GM12864 (cell line): ENCODE measurements around the gene KRTAP5-1.

Experiments used
- DNase-seq: peaks from one replicate; pipeline ENCODE4 v3.0.0-alpha.2; 2011; ENCODE audit warnings: low read depth
- H3K4me3 ChIP-seq: 2 replicates; pipeline ENCODE4 v1.5.1; 2011; ENCODE audit warnings: mild to moderate bottlenecking, low read depth, low read length, control low read depth
- TF ChIP-seq, protein P1 (sequence below): IDR thresholded peaks from 2 replicates; pipeline ENCODE4 v1.5.1; 2011; ENCODE audit warnings: low read depth, mild to moderate bottlenecking, moderate library complexity, low read length, control low read depth, inconsistent platforms; ENCODE audit errors: missing control alignments

KRTAP5-1 gene

DNA sequence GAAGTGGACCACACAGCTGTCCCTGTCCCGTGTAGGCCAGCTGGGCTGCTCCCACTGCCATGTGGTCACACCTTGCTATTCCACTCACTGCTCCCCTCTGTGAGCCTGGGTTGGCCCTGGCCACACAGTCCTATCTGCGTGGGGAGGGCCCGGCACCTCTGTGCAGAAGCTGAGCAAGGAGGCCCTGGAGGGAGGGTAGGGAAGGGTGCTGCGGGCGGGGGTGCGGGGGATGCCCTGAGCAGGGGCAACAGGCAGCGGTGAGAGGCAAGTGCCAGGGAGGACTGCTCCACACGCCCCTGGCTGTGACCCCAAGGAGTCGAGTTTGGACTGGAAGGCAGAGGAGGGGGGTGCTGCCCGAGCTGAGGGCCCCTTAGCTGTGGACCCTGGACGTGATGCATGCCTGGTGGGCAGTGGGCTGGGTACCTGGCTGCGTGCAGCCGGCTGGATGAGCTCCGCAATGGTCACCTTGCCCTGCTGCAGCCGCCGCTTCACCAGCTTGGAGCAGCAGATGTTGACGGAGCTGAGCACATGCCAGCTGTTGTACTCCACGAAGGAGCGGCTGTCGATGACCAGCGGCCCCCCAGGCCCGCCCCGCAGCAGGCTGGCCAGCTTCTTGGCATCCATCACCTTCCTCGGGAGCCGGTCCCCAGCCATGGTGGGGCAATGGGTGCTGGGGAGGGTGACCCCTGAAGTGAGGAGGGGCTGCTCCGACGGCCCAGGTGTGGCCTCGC lies 19.7 kb downstream of the KRTAP5-1 start:
- no peak for DNase-seq
- H3K4me3 ChIP-seq = no peak overlapping the region
- TF ChIP-seq, protein P1, sequence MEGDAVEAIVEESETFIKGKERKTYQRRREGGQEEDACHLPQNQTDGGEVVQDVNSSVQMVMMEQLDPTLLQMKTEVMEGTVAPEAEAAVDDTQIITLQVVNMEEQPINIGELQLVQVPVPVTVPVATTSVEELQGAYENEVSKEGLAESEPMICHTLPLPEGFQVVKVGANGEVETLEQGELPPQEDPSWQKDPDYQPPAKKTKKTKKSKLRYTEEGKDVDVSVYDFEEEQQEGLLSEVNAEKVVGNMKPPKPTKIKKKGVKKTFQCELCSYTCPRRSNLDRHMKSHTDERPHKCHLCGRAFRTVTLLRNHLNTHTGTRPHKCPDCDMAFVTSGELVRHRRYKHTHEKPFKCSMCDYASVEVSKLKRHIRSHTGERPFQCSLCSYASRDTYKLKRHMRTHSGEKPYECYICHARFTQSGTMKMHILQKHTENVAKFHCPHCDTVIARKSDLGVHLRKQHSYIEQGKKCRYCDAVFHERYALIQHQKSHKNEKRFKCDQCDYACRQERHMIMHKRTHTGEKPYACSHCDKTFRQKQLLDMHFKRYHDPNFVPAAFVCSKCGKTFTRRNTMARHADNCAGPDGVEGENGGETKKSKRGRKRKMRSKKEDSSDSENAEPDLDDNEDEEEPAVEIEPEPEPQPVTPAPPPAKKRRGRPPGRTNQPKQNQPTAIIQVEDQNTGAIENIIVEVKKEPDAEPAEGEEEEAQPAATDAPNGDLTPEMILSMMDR = no peak

DNA sequence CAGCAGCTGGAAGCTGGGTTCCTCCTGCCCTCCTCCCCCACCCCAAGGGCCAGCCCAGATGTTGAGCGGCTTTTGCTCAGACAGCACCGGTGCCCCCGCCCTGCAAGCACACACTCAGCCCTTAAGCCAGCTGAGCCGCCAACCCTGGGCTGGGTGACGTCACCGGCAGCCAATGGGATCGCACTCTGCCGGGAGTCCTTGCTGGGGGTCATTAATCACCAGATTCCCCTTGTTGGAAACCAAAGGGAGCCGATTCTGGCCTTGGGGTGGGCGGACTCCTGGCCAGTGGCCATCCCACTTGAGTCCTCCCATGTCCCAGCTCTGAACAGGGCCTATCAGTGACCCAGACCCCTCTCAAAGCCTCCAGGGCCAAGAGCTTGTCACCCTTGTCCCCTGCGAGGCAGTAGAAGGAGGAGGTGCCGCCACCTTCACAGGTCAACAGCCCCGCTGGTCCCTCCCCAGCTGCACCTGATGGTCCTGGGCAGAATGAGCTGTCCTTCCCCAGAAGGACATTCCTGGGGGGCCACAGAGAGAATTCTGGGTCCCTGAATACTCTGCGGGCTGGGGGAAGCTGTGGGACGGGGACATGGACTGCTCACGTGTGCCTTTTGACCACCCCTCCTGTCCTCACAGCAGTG lies 20.4 kb downstream of the KRTAP5-1 start:
- H3K4me3 ChIP-seq = no peak overlapping the region
- DNase-seq = no peak
- TF ChIP-seq, protein P1 = no peak

DNA sequence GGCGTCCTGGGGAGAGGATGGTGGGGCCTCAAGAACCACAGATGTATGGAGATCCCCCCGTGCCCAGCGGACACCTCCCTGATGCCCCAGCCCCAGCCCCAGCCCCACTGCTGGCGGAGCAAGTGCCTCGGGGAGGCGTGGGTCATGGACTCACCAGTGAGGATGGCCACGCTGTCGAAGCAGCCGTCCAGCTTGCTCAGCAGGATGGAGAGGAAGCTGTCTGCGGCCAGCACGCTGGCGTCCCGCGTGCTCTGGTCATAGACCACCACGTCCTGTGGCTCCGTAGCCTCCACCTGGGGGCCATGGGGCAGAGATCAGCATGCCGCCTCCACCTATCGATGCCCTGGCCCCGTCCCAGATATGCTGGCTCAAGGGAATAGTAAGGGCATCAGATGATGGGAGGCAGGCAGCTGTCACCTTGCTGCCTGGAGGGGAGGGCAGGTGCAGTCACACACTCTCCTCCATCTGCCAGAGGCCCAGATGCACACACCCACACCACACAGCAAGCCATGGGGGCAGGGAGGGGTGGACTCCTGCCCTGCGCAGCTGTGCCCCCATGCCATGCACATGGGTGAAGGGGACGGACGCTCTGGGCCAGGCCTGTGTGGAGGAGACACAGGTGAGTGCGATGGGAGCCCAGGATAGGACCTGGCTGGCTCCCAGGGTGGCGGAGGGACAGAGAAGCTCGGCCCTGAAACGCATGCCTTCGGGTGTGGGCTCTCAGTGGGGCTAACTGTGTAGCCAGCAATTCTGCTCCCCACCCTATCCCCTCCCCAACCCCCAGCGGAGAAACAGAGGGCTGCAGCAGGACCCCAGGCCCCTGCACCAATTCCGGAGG lies 21.2 kb downstream of the KRTAP5-1 start:
- no peak for DNase-seq
- TF ChIP-seq, protein P1 = no peak
- no peak overlapping the region for H3K4me3 ChIP-seq

DNA sequence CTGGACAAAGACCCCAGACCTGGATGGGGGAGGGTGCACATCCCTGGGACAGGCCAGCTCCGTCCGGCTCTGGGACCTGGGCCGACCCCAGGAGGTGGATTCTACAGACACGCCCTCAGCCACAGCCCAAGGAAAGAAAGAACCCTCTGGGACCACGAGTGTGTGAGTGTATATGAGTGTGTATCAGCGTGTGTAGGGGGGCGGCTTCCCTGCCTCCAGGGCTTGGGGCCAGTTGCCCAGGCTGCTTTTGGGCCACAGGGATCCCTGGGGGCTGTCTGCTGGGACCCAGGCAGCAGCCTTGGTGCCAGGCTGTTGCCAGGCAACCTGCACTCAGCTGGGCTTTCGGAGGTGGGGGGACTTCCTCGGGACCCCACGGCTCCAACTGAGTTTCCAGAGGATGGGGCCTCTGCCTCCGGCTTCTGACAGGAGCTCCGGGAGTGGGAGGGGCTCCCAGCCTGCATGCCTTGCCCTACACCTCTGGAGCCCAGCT lies 21.9 kb downstream of the KRTAP5-1 start:
- TF ChIP-seq, protein P1 = no peak
- no peak for DNase-seq
- H3K4me3 ChIP-seq = no peak overlapping the region

DNA sequence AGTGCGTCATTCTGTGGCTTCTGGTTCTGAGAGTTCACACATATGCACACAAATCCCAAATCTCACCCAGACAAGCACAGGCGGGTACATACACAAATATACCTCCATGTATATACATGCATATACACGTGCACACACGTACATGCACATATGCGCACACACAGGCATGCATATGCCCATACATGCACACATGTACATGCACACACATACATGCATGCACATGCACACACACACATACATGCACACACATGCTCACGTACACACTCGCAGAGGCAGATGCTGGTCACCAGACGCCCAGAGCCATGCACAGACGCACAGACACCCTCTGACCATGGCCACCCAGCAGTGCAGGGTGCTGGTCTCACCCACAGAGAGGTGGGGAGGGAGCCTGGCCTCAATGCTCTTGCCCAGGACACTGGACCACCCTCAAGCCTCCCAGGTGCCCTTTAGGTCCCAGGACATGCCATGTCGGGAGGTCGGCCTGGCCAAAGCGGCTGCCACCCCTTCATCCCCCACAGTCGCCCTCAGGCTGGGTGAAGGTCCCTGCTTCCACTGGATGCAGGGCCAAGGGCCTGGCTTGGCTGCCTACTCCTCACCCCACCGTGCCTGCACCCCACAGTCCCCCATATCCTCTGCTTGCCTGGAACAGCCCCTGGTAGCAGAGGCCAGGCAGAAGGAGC lies 22.5 kb downstream of the KRTAP5-1 start:
- TF ChIP-seq, protein P1 = no peak
- no peak overlapping the region for H3K4me3 ChIP-seq

DNA sequence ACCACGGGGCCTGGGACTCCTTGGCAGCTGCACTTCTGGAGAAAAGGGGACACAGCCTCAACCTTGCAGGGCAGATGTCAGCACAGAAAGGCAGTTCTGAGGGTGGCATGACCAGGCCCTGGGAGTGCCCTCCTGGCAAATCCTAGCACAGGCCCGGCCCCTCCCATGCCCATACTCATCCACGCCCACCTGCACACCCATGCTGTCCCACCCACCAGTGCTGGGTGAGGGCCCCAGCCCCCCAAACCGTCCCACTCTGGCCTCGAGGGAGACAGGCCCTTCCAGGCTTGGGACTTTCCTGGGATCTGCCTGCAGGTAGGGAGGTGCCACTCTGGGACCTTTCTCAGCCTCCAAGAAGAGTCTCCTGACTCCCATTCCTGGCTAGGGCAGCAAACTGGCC lies 23.1 kb downstream of the KRTAP5-1 start:
- DNase-seq = no peak
- no peak overlapping the region for H3K4me3 ChIP-seq
- TF ChIP-seq, protein P1 = no peak

More for the DNA sequence above, 22.5 kb downstream of the KRTAP5-1 start:
- DNase-seq = no peak
